A673 (cell line): ENCODE data around the gene BCAT1. TPM values are rescaled to one million over a fixed set of nuclear protein-coding genes. Genes with fewer than 3 reads are reported as not detected.

Source experiments
- BruUV-seq: library from RNA; stranded (reverse); fragments of 400-500 nt; replicated peaks from 2 replicates; lab custom pipeline; 2021; lab: Mats Ljungman, UMichigan
- CTCF ChIA-PET: fragments of 300-600 bp; sonication (Branson Sonifier 250); formaldehyde crosslinking; loops from one replicate; lab custom pipeline; 2022; ENCODE audit warnings: antibody characterized with exemption; lab: Charles Lee
- POLR2A ChIA-PET: fragments of 300-600 bp; sonication (Branson Sonifier 250); formaldehyde crosslinking; loops from one replicate; lab custom pipeline; 2022; ENCODE audit warnings: antibody characterized with exemption; ENCODE audit not compliant: low non-redundant PET; lab: Charles Lee
- DNase-seq: peaks from one replicate; pipeline ENCODE4 v3.0.0-alpha.2; 2015; ENCODE audit warnings: low spot score
- H3K27ac ChIP-seq: fragments of 200-600 bp; sonication (generic); 2 replicates; pipeline ENCODE4 v1.5.1; 2016; ENCODE audit warnings: mixed run types, low read depth, mild to moderate bottlenecking, mixed read lengths, antibody characterized with exemption, low read length; ENCODE audit not compliant: poor library complexity, severe bottlenecking
- H3K27me3 ChIP-seq: fragments of 200-600 bp; sonication (generic); replicated peaks from 2 replicates; pipeline ENCODE4 v1.6.1; 2017; ENCODE audit warnings: mixed run types, low read depth, mild to moderate bottlenecking, mixed read lengths, antibody characterized with exemption, low read length; ENCODE audit not compliant: insufficient read depth, poor library complexity
- H3K36me3 ChIP-seq: fragments of 200-600 bp; sonication (generic); 2 replicates; pipeline ENCODE4 v1.6.1; 2016; ENCODE audit warnings: mixed run types, mild to moderate bottlenecking, mixed read lengths, antibody characterized with exemption, low read length; ENCODE audit not compliant: insufficient read depth, poor library complexity, severe bottlenecking
- H3K4me1 ChIP-seq: fragments of 200-600 bp; sonication (generic); 2 replicates; pipeline ENCODE4 v1.6.1; 2017; ENCODE audit warnings: mixed run types, mild to moderate bottlenecking, mixed read lengths, antibody characterized with exemption, low read length; ENCODE audit not compliant: insufficient read depth, poor library complexity, severe bottlenecking
- H3K4me3 ChIP-seq: fragments of 200-600 bp; sonication (generic); 2 replicates; pipeline ENCODE4 v1.5.1; 2016; ENCODE audit warnings: low read depth, mixed run types, mild to moderate bottlenecking, mixed read lengths, low read length; ENCODE audit not compliant: poor library complexity, severe bottlenecking
- H3K9me3 ChIP-seq: fragments of 200-600 bp; sonication (generic); 2 replicates; pipeline ENCODE4 v1.6.1; 2016; ENCODE audit warnings: mixed run types, low read depth, mild to moderate bottlenecking, mixed read lengths, antibody characterized with exemption, low read length; ENCODE audit not compliant: poor library complexity, severe bottlenecking
- CTCF ChIP-seq: fragments of 300-800, 200-600 bp; sonication (generic); conservative IDR thresholded peaks from 2 replicates; pipeline ENCODE4 v1.5.1; 2017; ENCODE audit warnings: low read depth, mild to moderate bottlenecking, antibody characterized with exemption, low read length, moderate library complexity, mixed read lengths
- EZH2 ChIP-seq: fragments of 200-600 bp; sonication (generic); IDR thresholded peaks from 2 replicates; pipeline ENCODE4 v1.6.1; 2017; ENCODE audit warnings: borderline replicate concordance, low read depth, mild to moderate bottlenecking, mixed read lengths, antibody characterized with exemption, low read length; ENCODE audit not compliant: poor library complexity, severe bottlenecking
- intact Hi-C: fragments of 100-400 bp; cut with micrococcal nuclease; formaldehyde crosslinking; loops from one replicate; pipeline ENCODE4 v1.10.0; 2022; ENCODE audit not compliant: unreplicated experiment
- total RNA-seq: library from RNA; stranded (reverse); gene quantifications from 2 replicates; pipeline ENCODE4 v1.2.3, GENCODE V29; 2021

Gene BCAT1
- total RNA-seq, 1 experiment from 2014 or later = 195 TPM

DNA sequence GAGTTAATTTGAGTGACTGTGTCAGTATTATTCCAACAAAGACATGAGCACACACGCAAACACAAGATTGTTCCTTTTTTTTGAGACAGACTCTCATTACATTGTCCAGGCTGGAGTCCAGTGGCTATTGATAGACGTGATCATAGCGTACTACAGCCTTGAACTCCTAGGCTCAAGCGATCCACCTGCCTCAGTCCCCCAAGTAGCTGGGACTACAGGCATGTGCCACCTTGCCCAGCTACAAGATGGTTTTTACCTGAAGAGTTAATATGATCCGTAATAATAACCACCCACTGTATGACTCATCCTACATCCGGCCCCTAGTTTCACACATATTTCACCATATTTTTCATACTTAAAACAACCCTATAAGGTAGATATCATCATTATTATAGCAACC, 26.8 kb downstream of the BCAT1 start:
- Histone ChIP-seq H3K9me3 (no peaks in the 10 kb centered on the region), H3K36me3 (no peaks in the 10 kb centered on the region), H3K4me3 (no peak overlapping the region), H3K4me1 (peaks cover 14% of the 10 kb centered on the region), H3K27ac (no peak overlapping the region), H3K27me3 (no peaks in the 10 kb centered on the region)
- BruUV-seq = no TSS peak
- CTCF ChIA-PET = no interaction called here
- no peak for DNase-seq
- TF ChIP-seq EZH2 (no peak), CTCF (no peak)
- POLR2A ChIA-PET = no interaction called here
- intact Hi-C loops = no loop called here

GRCh38 chr12:24921251-24922038, 27.5 kb downstream of the BCAT1 start:
- no TSS peak for BruUV-seq
- ChIA-PET CTCF (no interaction called here), POLR2A (no interaction called here)
- no peaks in the 10 kb centered on the region for H3K27me3 ChIP-seq
- H3K27ac ChIP-seq = no peak overlapping the region
- no peaks in the 10 kb centered on the region for H3K9me3 ChIP-seq
- no peak for TF ChIP-seq EZH2
- no peak for TF ChIP-seq CTCF
- DNase-seq = no peak
- intact Hi-C loops = no loop called here
- H3K36me3 ChIP-seq = no peaks in the 10 kb centered on the region
- no peak overlapping the region for H3K4me3 ChIP-seq
- peaks cover 14% of the 10 kb centered on the region for H3K4me1 ChIP-seq

DNA sequence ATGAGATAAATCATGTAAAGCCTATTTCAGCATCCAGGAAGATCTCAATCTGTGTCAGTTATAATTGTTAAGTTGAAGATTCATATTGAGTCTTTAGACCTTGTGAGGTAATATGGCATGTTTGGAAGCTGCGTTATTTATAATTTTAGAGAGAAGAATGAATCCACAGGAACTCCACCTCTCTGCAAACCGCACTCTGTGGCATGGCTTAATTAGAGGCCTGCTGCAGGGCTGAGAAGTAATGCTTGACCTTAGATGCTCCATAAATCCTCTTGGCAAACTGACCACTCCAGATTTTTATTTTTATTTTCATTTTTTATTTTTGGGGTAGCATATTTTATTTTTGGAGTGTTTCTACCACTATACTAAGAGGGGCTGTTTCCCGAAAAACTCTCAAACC, 28.8 kb downstream of the BCAT1 start:
- no peaks in the 10 kb centered on the region for H3K9me3 ChIP-seq
- no TSS peak for BruUV-seq
- no peak for TF ChIP-seq EZH2
- no peak for TF ChIP-seq CTCF
- H3K36me3 ChIP-seq = no peaks in the 10 kb centered on the region
- intact Hi-C loops = no loop called here
- no peak for DNase-seq
- no peaks in the 10 kb centered on the region for H3K27me3 ChIP-seq
- no peak overlapping the region for H3K4me3 ChIP-seq
- CTCF ChIA-PET = no interaction called here
- H3K4me1 ChIP-seq = peaks cover 14% of the 10 kb centered on the region
- H3K27ac ChIP-seq = no peak overlapping the region
- POLR2A ChIA-PET = interaction anchor here (0.7 kb wide), 1 partner anchor 27 kb away, joined by 3 read pairs; no protein-coding TSS in a partner anchor
